ENCODE results near the gene DTNB. TPM values are rescaled to one million over a fixed set of nuclear protein-coding genes. Genes with fewer than 3 reads are reported as not detected.

DTNB gene
- polyA plus RNA-seq, 1 of the 3 experiments (the other 2 are of a cell fraction): 15.3 TPM

DNA sequence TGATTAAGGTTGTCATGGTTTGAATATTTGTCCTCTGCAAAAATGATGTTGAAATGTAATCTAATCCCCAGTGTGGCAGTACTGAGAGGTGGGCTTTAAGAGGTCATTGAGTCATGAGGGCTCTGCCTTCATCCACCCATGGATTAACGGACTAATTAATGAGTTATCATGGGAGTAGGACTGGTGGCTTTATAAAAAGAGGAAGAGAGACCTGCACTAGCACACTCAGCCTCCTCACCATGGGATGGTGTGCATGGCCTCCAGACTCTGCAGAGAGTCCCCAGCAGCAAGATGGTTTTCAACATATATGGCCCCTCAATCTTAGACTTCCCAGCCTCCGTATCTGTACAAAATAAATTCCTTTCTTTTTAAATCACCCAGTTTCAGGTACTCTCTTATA lies 41.0 kb downstream of the DTNB start (continued):
- TF ChIP-seq CHD2 (IDR thresholded peaks at IDR 0.05; ENCODE audit: low read length, partially characterized antibody) (no peak), RCOR1 (IDR thresholded peaks at IDR 0.05; ENCODE audit: low read length) (no peak), GABPA (IDR thresholded peaks at IDR 0.05; ENCODE audit: low read depth) (no peak)

DNA sequence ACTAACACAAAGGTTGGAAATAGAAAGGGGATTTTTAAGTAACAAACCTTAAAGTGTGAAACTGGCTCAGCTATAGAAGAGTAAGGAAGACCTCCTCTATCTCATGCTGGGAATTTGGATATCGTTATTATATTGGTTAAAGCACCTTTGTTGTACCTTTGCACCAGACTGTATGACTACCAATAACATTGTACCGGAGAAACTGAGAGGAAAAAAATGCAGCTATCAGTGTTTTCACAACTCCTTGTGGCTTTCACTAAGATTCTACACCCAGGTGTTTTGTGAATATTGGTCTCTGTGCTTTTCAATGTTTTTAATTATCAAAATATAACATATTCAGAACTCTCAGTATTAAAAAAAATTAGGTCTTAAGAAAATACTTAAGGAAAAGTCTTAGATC lies 48.7 kb downstream of the DTNB start:
- H3K27ac ChIP-seq (ENCODE audit: low read depth in 2 of 2, low read length in 1 of 2): no peak overlapping the region
- no peaks in the 10 kb centered on the region for H3K79me2 ChIP-seq (ENCODE audit: insufficient read depth)
- no peak overlapping the region for H3K4me3 ChIP-seq (ENCODE audit: low read depth in 2 of 2, low read length in 1 of 2)
- DNase-seq: no peak
- H3K9ac ChIP-seq: no peak overlapping the region
- peaks cover 7% of the 10 kb centered on the region for H3F3A ChIP-seq (replicated peaks; ENCODE audit: insufficient read depth)
- 98% methylated on average over 2 of the region's 2 CpGs for WGBS (ENCODE audit: low lambda C conversion rate)
- TF ChIP-seq FOXJ3 (CRISPR knock-in tag; IDR thresholded peaks at IDR 0.05) (no peak), CHD2 (IDR thresholded peaks at IDR 0.05; ENCODE audit: low read length, partially characterized antibody) (no peak), YY1 (IDR thresholded peaks at IDR 0.05; ENCODE audit: low read depth) (no peak), EZH2phosphoT487 (IDR thresholded peaks at IDR 0.05; ENCODE audit: borderline replicate concordance, low read depth) (no peak), NRF1 (IDR thresholded peaks at IDR 0.05; ENCODE audit: low read depth, low read length) (no peak), MEF2A (IDR thresholded peaks at IDR 0.05; ENCODE audit: borderline replicate concordance, low read depth) (no peak), GABPA (IDR thresholded peaks at IDR 0.05; ENCODE audit: low read depth) (no peak), PBX3 (IDR thresholded peaks at IDR 0.05) (no peak), SMC3 (IDR thresholded peaks at IDR 0.05; ENCODE audit: low read depth, low read length) (no peak), NFIC (IDR thresholded peaks at IDR 0.05; ENCODE audit: borderline replicate concordance) (no peak)
- TF ChIP-seq, protein P1, sequence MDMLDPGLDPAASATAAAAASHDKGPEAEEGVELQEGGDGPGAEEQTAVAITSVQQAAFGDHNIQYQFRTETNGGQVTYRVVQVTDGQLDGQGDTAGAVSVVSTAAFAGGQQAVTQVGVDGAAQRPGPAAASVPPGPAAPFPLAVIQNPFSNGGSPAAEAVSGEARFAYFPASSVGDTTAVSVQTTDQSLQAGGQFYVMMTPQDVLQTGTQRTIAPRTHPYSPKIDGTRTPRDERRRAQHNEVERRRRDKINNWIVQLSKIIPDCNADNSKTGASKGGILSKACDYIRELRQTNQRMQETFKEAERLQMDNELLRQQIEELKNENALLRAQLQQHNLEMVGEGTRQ (IDR thresholded peaks at IDR 0.05; ENCODE audit: borderline replicate concordance, low read depth, low read length): no peak
- TF ChIP-seq, protein P2, sequence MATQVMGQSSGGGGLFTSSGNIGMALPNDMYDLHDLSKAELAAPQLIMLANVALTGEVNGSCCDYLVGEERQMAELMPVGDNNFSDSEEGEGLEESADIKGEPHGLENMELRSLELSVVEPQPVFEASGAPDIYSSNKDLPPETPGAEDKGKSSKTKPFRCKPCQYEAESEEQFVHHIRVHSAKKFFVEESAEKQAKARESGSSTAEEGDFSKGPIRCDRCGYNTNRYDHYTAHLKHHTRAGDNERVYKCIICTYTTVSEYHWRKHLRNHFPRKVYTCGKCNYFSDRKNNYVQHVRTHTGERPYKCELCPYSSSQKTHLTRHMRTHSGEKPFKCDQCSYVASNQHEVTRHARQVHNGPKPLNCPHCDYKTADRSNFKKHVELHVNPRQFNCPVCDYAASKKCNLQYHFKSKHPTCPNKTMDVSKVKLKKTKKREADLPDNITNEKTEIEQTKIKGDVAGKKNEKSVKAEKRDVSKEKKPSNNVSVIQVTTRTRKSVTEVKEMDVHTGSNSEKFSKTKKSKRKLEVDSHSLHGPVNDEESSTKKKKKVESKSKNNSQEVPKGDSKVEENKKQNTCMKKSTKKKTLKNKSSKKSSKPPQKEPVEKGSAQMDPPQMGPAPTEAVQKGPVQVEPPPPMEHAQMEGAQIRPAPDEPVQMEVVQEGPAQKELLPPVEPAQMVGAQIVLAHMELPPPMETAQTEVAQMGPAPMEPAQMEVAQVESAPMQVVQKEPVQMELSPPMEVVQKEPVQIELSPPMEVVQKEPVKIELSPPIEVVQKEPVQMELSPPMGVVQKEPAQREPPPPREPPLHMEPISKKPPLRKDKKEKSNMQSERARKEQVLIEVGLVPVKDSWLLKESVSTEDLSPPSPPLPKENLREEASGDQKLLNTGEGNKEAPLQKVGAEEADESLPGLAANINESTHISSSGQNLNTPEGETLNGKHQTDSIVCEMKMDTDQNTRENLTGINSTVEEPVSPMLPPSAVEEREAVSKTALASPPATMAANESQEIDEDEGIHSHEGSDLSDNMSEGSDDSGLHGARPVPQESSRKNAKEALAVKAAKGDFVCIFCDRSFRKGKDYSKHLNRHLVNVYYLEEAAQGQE (IDR thresholded peaks at IDR 0.05; ENCODE audit: low read depth, low read length): no peak
- ChIA-PET POLR2A (no interaction called here), CTCF (interaction anchor here (1.0 to 2.4 kb wide), 2 partner anchors 28 to 76 kb away, joined by 4 to 10 read pairs; no protein-coding TSS in a partner anchor)
- no peaks in the 10 kb centered on the region for H3K9me3 ChIP-seq
- H4K20me1 ChIP-seq (ENCODE audit: insufficient read depth): no peaks in the 10 kb centered on the region
- peaks cover 9 to 19% of the 10 kb centered on the region in 2 experiments for H3K36me3 ChIP-seq (replicated peaks in 1 of 2; ENCODE audit: control insufficient read depth in 1 of 2, insufficient read depth in 2 of 2, low read length in 1 of 2)
- no peak overlapping the region for H3K4me2 ChIP-seq
- no peaks in the 10 kb centered on the region for H3K27me3 ChIP-seq (ENCODE audit: insufficient read depth)
- no peaks in the 10 kb centered on the region for H3K9me2 ChIP-seq
- no peak overlapping the region for H2AFZ ChIP-seq (ENCODE audit: low read depth)
- no peaks in the 10 kb centered on the region for H3K4me1 ChIP-seq (ENCODE audit: control insufficient read depth in 1 of 2, insufficient read depth in 2 of 2, low read depth in 1 of 2, low read length in 1 of 2)

Data from SK-N-SH (cell line).